Glomerular endothelial cell (primary cell): ENCODE measurements around the gene SELENOW. TPM values are rescaled to one million over a fixed set of nuclear protein-coding genes. Genes with fewer than 3 reads are reported as not detected.
"Not testable (repeated sequence)": the region's sequence is repeated elsewhere in the genome, so short reads cannot be mapped to it uniquely, and the experiment has no call there.

Experiments
- DNase-seq: peaks from one replicate; pipeline ENCODE4 v3.0.0-alpha.2; 2011; ENCODE audit warnings: low read depth, low spot score; ENCODE audit errors: extremely low read depth
- total RNA-seq: library from RNA; depleted of rRNA; stranded (reverse); fragments of >200 nt; gene quantifications from 2 replicates; pipeline ENCODE4 v1.2.3, GENCODE V29; 2015

SELENOW gene
- total RNA-seq, 1 donor from 2014 or later: 418 TPM

- not testable (repeated sequence) for DNase-seq
Observed at GRCh38 chr19:47818221-47818620, 39.7 kb downstream of the SELENOW start.

GRCh38 chr19:47819858-47820257, 41.4 kb downstream of the SELENOW start:
- DNase-seq: no peak

GRCh38 chr19:47820410-47820809, 41.9 kb downstream of the SELENOW start:
- DNase-seq: no peak

GRCh38 chr19:47821460-47822020, 43.0 kb downstream of the SELENOW start, which contains the start of gene CRX:
Gene CRX (plus strand): TSS chr19:47821937. CDS start chr19:47834444, 12,507 bp downstream.
- no peak for DNase-seq

- DNase-seq: no peak
Observed at GRCh38 chr19:47824396-47824795, 45.9 kb downstream of the SELENOW start.

GRCh38 chr19:47826800-47827199, 48.3 kb downstream of the SELENOW start:
- no peak for DNase-seq

- DNase-seq: no peak
Observed at GRCh38 chr19:47832723-47833122, 54.2 kb downstream of the SELENOW start.

Other genes starting within 250 kb of the SELENOW start
- not detected in 2 replicates for gene ZNF541, start 205.6 kb upstream of the SELENOW start, total RNA-seq
- 10.6 and 25.4 TPM in 2 replicates for gene BICRA, start 169.6 kb upstream of the SELENOW start, total RNA-seq
- gene EHD2, start 65.3 kb upstream of the SELENOW start, total RNA-seq: 245 and 268 TPM in 2 replicates
- gene NOP53, start 33.2 kb upstream of the SELENOW start, total RNA-seq: 183 and 223 TPM in 2 replicates
- gene TPRX1, start 25.8 kb downstream of the SELENOW start, total RNA-seq: not detected in 2 replicates
- gene CRX, start 43.2 kb downstream of the SELENOW start, total RNA-seq: not detected in 2 replicates
- gene TPRX2, start 80.5 kb downstream of the SELENOW start, total RNA-seq: not detected in 2 replicates
- not detected in 2 replicates for gene SULT2A1, start 107.6 kb downstream of the SELENOW start, total RNA-seq
- not detected in 2 replicates for gene BSPH1, start 213.5 kb downstream of the SELENOW start, total RNA-seq
- gene ELSPBP1, start 215.9 kb downstream of the SELENOW start, total RNA-seq: not detected in 2 replicates